HG03378 (cell line): ENCODE results near the gene TAAR6.
"Not testable (repeated sequence)": the region's sequence is repeated elsewhere in the genome, so short reads cannot be mapped to it uniquely, and the experiment has no call there.

ENCODE experiments used
- ATAC-seq: cut with Tn5 transposase; IDR thresholded peaks from one replicate; pipeline ENCODE4 v1.9.1; 2021; ENCODE audit warnings: mild to moderate bottlenecking, moderate library complexity; ENCODE audit not compliant: unreplicated experiment

Gene TAAR6

GRCh38 chr6:132570221-132570777, at the start of gene TAAR6:
TSS of gene TAAR6 (plus strand) at chr6:132570322. CDS start at chr6:132570322, 0 bp downstream.
- no peak for ATAC-seq

- ATAC-seq: no peak
These were observed 49.2 kb upstream of the TAAR6 start for GRCh38 chr6:132520953-132521352.

- ATAC-seq: no peak
These were observed 45.5 kb upstream of the TAAR6 start for GRCh38 chr6:132524646-132525045.

GRCh38 chr6:132525866-132526265, 44.3 kb upstream of the TAAR6 start:
- ATAC-seq: no peak

GRCh38 chr6:132526461-132526860, 43.7 kb upstream of the TAAR6 start:
- ATAC-seq: no peak

GRCh38 chr6:132527791-132528190, 42.3 kb upstream of the TAAR6 start:
- no peak for ATAC-seq

GRCh38 chr6:132530293-132530974, 39.7 kb upstream of the TAAR6 start:
- peak; percentile 89 for ATAC-seq

- ATAC-seq: not testable (repeated sequence)
These were observed 35.6 kb upstream of the TAAR6 start for GRCh38 chr6:132534546-132534945.

- no peak for ATAC-seq
These were observed 33.0 kb upstream of the TAAR6 start for GRCh38 chr6:132537145-132537544.

GRCh38 chr6:132537977-132538376, 32.1 kb upstream of the TAAR6 start, which contains the start of gene TAAR9:
TSS of gene TAAR9 (plus strand) at chr6:132538277. CDS start at chr6:132538290, 13 bp downstream.
- ATAC-seq: no peak

- ATAC-seq: no peak
These were observed 25.3 kb upstream of the TAAR6 start for GRCh38 chr6:132544826-132545225.

- no peak for ATAC-seq
These were observed 21.2 kb upstream of the TAAR6 start for GRCh38 chr6:132548746-132549463.

GRCh38 chr6:132551214-132551613, 18.9 kb upstream of the TAAR6 start:
- no peak for ATAC-seq

- ATAC-seq: no peak
These were observed 17.8 kb upstream of the TAAR6 start, which contains the start of gene TAAR8 for GRCh38 chr6:132552372-132552771. TSS of gene TAAR8 (plus strand) at chr6:132552672. CDS start at chr6:132552693, 21 bp downstream.

GRCh38 chr6:132560087-132560486, 10.0 kb upstream of the TAAR6 start:
- not testable (repeated sequence) for ATAC-seq

- ATAC-seq: no peak
These were observed 3.7 kb upstream of the TAAR6 start for GRCh38 chr6:132566404-132566803.

GRCh38 chr6:132567566-132567965, 2.6 kb upstream of the TAAR6 start:
- ATAC-seq: no peak

GRCh38 chr6:132568611-132569010, 1.5 kb upstream of the TAAR6 start:
- no peak for ATAC-seq

GRCh38 chr6:132569170-132569569, 952 bp upstream of the TAAR6 start:
- ATAC-seq: no peak

- ATAC-seq: no peak
These were observed 1.7 kb downstream of the TAAR6 start for GRCh38 chr6:132571774-132572173.

- no peak for ATAC-seq
These were observed 14.6 kb downstream of the TAAR6 start for GRCh38 chr6:132584698-132585097.

GRCh38 chr6:132587424-132587823, 17.3 kb downstream of the TAAR6 start:
- no peak for ATAC-seq
